Activated CD8-positive, alpha-beta T cell treated with anti-CD3 and anti-CD28 coated beads, Interleukin-2, amount 10 ng/mL, durations not matched to agents 7 days and 5 days (primary cell): ENCODE results near the gene ANXA2R. TPM values are rescaled to one million over a fixed set of nuclear protein-coding genes. Genes with fewer than 3 reads are reported as not detected.

ENCODE experiments used
- ATAC-seq: fragments of 150-1000 bp; cut with Tn5 transposase; one replicate; pipeline ENCODE4 v1.10.0; 2021; ENCODE audit warnings: moderate library complexity
- CTCF ChIA-PET: fragments of 350-600 bp; sonication (Branson Sonifier 250); formaldehyde crosslinking; loops from one replicate; lab custom pipeline; 2021; ENCODE audit warnings: antibody characterized with exemption; lab: Charles Lee
- POLR2A ChIA-PET: fragments of 350-600 bp; sonication (Branson Sonifier 250); formaldehyde crosslinking; loops from one replicate; lab custom pipeline; 2021; ENCODE audit warnings: antibody characterized with exemption; lab: Charles Lee
- DNase-seq: peaks from one replicate; pipeline ENCODE4 v3.0.0-alpha.2; 2020
- H3K27ac Mint-ChIP-seq: one replicate; pipeline ENCODE4 v1.8.0; 2021; ENCODE audit warnings: mild to moderate bottlenecking, mixed read lengths
- H3K27me3 Mint-ChIP-seq: one replicate; pipeline ENCODE4 v1.8.0; 2021; ENCODE audit warnings: low read depth, mixed read lengths
- H3K36me3 Mint-ChIP-seq: one replicate; pipeline ENCODE4 v1.8.0; 2021; ENCODE audit warnings: low read depth, mixed read lengths
- H3K4me1 Mint-ChIP-seq: one replicate; pipeline ENCODE4 v1.8.0; 2021; ENCODE audit warnings: low read depth, mixed read lengths
- H3K4me3 Mint-ChIP-seq: one replicate; pipeline ENCODE4 v1.8.0; 2021; ENCODE audit warnings: mild to moderate bottlenecking, mixed read lengths
- H3K9me3 Mint-ChIP-seq: one replicate; pipeline ENCODE4 v1.8.0; 2022; ENCODE audit warnings: mixed read lengths; ENCODE audit not compliant: insufficient read depth
- total RNA-seq, 2 experiments: library from RNA; stranded (reverse); gene quantifications; one replicate each; pipeline ENCODE4 v1.2.3, GENCODE V29; 2021

Gene ANXA2R
- total RNA-seq, 2 experiments from 2014 or later, result 28.0 to 29.3 TPM

- Mint-ChIP-seq H3K9me3 (no peaks in the 10 kb centered on the region), H3K4me3 (no peak overlapping the region), H3K36me3 (peaks cover 3% of the 10 kb centered on the region), H3K27me3 (peaks cover 1% of the 10 kb centered on the region), H3K27ac (no peak overlapping the region), H3K4me1 (peaks cover 24% of the 10 kb centered on the region)
- CTCF ChIA-PET, result no interaction called here
- no peak for DNase-seq
- no peak for ATAC-seq
- POLR2A ChIA-PET, result interaction anchor here (11.9 kb wide), 1 partner anchor 8 kb away, joined by 303 read pairs; no protein-coding TSS in a partner anchor
Observed at GRCh38 chr5:43000111-43000840, 39.8 kb downstream of the ANXA2R start.

- ChIA-PET POLR2A (interaction anchor here (0.8 to 11.9 kb wide), 7 partner anchors 12 to 126 kb away, joined by 4 to 469 read pairs (median 136); partner anchors contain the start of genes ANXA2R and ZNF131), CTCF (interaction anchor here (0.7 to 10.2 kb wide), 12 partner anchors 13 to 112 kb away, joined by 3 to 150 read pairs (median 7); partner anchors contain the start of gene ANXA2R)
- Mint-ChIP-seq H3K27me3 (no peaks in the 10 kb centered on the region), H3K4me3 (peak overlapping the region; percentile 94), H3K27ac (peak overlapping the region; percentile 99), H3K4me1 (peaks cover 20% of the 10 kb centered on the region), H3K36me3 (peaks cover 13% of the 10 kb centered on the region), H3K9me3 (no peaks in the 10 kb centered on the region)
- ATAC-seq (no peak), DNase-seq (no peak)
Observed at GRCh38 chr5:42995360-42995751, 44.8 kb downstream of the ANXA2R start.

- peak; percentile 94 for DNase-seq
- Mint-ChIP-seq H3K27me3 (no peaks in the 10 kb centered on the region), H3K4me1 (peaks cover 19% of the 10 kb centered on the region), H3K4me3 (peak overlapping the region; percentile 94), H3K27ac (peak overlapping the region; percentile 99), H3K36me3 (peaks cover 14% of the 10 kb centered on the region), H3K9me3 (no peaks in the 10 kb centered on the region)
- POLR2A ChIA-PET, result interaction anchor here (0.7 to 12.1 kb wide), 17 partner anchors 9 to 1091 kb away, joined by 3 to 469 read pairs (median 6); partner anchors contain the start of genes ANXA2R, HMGCS1, RIMOC1 and TMEM267
- peak; percentile 60 for ATAC-seq
- CTCF ChIA-PET, result interaction anchor here (0.7 to 10.2 kb wide), 19 partner anchors 14 to 127 kb away, joined by 3 to 150 read pairs (median 6); partner anchors contain the start of genes ANXA2R and ZNF131
Observed at GRCh38 chr5:42994555-42995359, 45.4 kb downstream of the ANXA2R start.

GRCh38 chr5:42994246-42994554, 45.9 kb downstream of the ANXA2R start:
- CTCF ChIA-PET, result interaction anchor here (0.7 to 10.2 kb wide), 16 partner anchors 14 to 311 kb away, joined by 3 to 150 read pairs (median 6); partner anchors contain the start of genes ANXA2R and ZNF131

GRCh38 chr5:42993516-42994245, 46.4 kb downstream of the ANXA2R start:
- CTCF ChIA-PET, result interaction anchor here (0.7 to 10.2 kb wide), 17 partner anchors 15 to 311 kb away, joined by 3 to 150 read pairs (median 6); partner anchors contain the start of genes ANXA2R and ZNF131
- DNase-seq, result peak; percentile 75
- Mint-ChIP-seq H3K27ac (peak overlapping the region; percentile 99), H3K4me1 (peaks cover 26% of the 10 kb centered on the region), H3K9me3 (peaks cover 3% of the 10 kb centered on the region), H3K27me3 (no peaks in the 10 kb centered on the region), H3K4me3 (peak overlapping the region; percentile 94), H3K36me3 (peaks cover 16% of the 10 kb centered on the region)
- POLR2A ChIA-PET, result interaction anchor here (0.6 to 12.1 kb wide), 22 partner anchors 9 to 1090 kb away, joined by 3 to 469 read pairs (median 4); partner anchors contain the start of genes ANXA2R, HMGCS1, RIMOC1 and TMEM267
- peak; percentile 11 for ATAC-seq

More at GRCh38 chr5:42994246-42994554, 45.9 kb downstream of the ANXA2R start:
- no peaks in the 10 kb centered on the region for H3K27me3 Mint-ChIP-seq
- no peaks in the 10 kb centered on the region for H3K9me3 Mint-ChIP-seq
- H3K36me3 Mint-ChIP-seq, result peaks cover 14% of the 10 kb centered on the region
- POLR2A ChIA-PET, result interaction anchor here (0.6 to 12.1 kb wide), 15 partner anchors 9 to 1090 kb away, joined by 3 to 469 read pairs (median 9); partner anchors contain the start of genes ANXA2R, HMGCS1, RIMOC1 and TMEM267
- no peak for ATAC-seq
- peak overlapping the region; percentile 94 for H3K4me3 Mint-ChIP-seq
- peak overlapping the region; percentile 99 for H3K27ac Mint-ChIP-seq
- no peak for DNase-seq
- H3K4me1 Mint-ChIP-seq, result peaks cover 22% of the 10 kb centered on the region

GRCh38 chr5:42992088-42992879, 47.8 kb downstream of the ANXA2R start:
- ChIA-PET CTCF (interaction anchor here (1.1 to 10.2 kb wide), 12 partner anchors 16 to 492 kb away, joined by 3 to 150 read pairs (median 14); partner anchors contain the start of genes ANXA2R and ZNF131), POLR2A (interaction anchor here (0.5 to 12.1 kb wide), 22 partner anchors 16 to 1088 kb away, joined by 3 to 469 read pairs (median 4); partner anchors contain the start of genes ANXA2R, HMGCS1, RIMOC1 and TMEM267)
- Mint-ChIP-seq H3K4me3 (peak overlapping the region; percentile 94), H3K27me3 (no peaks in the 10 kb centered on the region), H3K9me3 (peaks cover 3% of the 10 kb centered on the region), H3K36me3 (peaks cover 21% of the 10 kb centered on the region), H3K27ac (peak overlapping the region; percentile 99), H3K4me1 (peaks cover 38% of the 10 kb centered on the region)
- DNase-seq (peak; percentile 89), ATAC-seq (peak; percentile 35)

- Mint-ChIP-seq H3K4me1 (peaks cover 43% of the 10 kb centered on the region), H3K27ac (peak overlapping the region; percentile 99), H3K4me3 (peak overlapping the region; percentile 94), H3K9me3 (peaks cover 3% of the 10 kb centered on the region), H3K36me3 (peaks cover 25% of the 10 kb centered on the region), H3K27me3 (no peaks in the 10 kb centered on the region)
- CTCF ChIA-PET, result interaction anchor here (1.2 to 10.2 kb wide), 10 partner anchors 17 to 493 kb away, joined by 3 to 150 read pairs (median 22); partner anchors contain the start of genes ANXA2R and ZNF131
- DNase-seq, result no peak
- ATAC-seq, result no peak
- POLR2A ChIA-PET, result interaction anchor here (0.7 to 12.1 kb wide), 18 partner anchors 16 to 1087 kb away, joined by 3 to 469 read pairs (median 11); partner anchors contain the start of genes ANXA2R, HMGCS1, RIMOC1 and TMEM267
Observed at GRCh38 chr5:42991404-42992087, 48.6 kb downstream of the ANXA2R start.

GRCh38 chr5:42990892-42991291, 49.2 kb downstream of the ANXA2R start:
- Mint-ChIP-seq H3K9me3 (peaks cover 3% of the 10 kb centered on the region), H3K36me3 (peaks cover 31% of the 10 kb centered on the region), H3K4me3 (peak overlapping the region; percentile 94), H3K27ac (peak overlapping the region; percentile 99), H3K4me1 (peaks cover 44% of the 10 kb centered on the region), H3K27me3 (no peaks in the 10 kb centered on the region)
- CTCF ChIA-PET, result interaction anchor here (1.4 to 10.2 kb wide), 6 partner anchors 17 to 82 kb away, joined by 3 to 150 read pairs (median 60); partner anchors contain the start of gene ANXA2R
- ATAC-seq, result no peak
- POLR2A ChIA-PET, result interaction anchor here (0.7 to 12.1 kb wide), 11 partner anchors 17 to 322 kb away, joined by 3 to 469 read pairs (median 15); partner anchors contain the start of genes ANXA2R and HMGCS1
- DNase-seq, result no peak
